ENCODE results near the gene KIF23. TPM values are rescaled to one million over a fixed set of nuclear protein-coding genes. Genes with fewer than 3 reads are reported as not detected.
A peak's percentile ranks its signal among the peaks of the same experiment; 100 is the strongest.

KIF23 gene
- total RNA-seq, 1 donor from 2014 or later, result 26.5 TPM

DNA sequence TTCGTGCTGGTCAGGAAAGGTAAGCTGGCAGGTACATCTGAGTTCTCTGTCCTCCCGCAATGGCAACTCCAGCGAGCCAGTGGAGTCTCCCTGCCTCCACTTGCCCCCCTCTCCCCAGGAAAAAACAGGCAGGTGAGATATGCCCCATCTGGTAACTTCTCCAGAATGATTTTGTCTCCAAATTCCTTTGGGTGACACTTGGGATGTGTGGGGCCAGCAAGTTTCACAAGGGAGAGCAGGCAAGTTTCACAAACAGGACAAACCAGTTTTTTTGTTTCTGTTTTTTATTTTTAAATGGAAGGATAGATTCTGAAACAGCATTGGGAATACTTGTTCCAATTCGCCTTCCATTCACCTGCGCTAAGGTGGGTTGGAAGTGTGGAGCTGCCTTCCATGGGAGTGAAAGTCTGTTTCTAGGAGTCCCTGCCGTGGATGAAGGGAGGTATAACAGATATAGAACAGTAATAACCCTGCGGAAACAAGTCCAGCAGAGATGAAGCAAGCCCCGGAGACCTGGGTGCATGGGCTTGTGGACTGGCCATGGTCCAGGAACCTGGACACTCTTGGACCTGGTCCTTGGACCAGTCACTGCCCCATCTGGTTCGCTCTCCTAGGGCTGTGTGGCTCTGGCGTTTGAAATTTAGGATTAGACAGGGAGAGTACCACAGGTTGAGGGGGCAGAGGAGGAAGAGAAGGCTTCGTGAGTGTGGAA lies 22.9 kb upstream of the KIF23 start:
- H3K9me3 Mint-ChIP-seq (ENCODE audit: low read depth), result no peaks in the 10 kb centered on the region
- H3K36me3 Mint-ChIP-seq (ENCODE audit: insufficient read depth), result no peaks in the 10 kb centered on the region
- TF ChIP-seq, protein P1, sequence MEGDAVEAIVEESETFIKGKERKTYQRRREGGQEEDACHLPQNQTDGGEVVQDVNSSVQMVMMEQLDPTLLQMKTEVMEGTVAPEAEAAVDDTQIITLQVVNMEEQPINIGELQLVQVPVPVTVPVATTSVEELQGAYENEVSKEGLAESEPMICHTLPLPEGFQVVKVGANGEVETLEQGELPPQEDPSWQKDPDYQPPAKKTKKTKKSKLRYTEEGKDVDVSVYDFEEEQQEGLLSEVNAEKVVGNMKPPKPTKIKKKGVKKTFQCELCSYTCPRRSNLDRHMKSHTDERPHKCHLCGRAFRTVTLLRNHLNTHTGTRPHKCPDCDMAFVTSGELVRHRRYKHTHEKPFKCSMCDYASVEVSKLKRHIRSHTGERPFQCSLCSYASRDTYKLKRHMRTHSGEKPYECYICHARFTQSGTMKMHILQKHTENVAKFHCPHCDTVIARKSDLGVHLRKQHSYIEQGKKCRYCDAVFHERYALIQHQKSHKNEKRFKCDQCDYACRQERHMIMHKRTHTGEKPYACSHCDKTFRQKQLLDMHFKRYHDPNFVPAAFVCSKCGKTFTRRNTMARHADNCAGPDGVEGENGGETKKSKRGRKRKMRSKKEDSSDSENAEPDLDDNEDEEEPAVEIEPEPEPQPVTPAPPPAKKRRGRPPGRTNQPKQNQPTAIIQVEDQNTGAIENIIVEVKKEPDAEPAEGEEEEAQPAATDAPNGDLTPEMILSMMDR (IDR thresholded peaks at IDR 0.05; ENCODE audit: unreplicated experiment), result no peak
- H3K4me3 Mint-ChIP-seq (ENCODE audit: low read depth), result no peak overlapping the region
- peak overlapping the region; percentile 35 for H3K27ac Mint-ChIP-seq
- H3K27me3 Mint-ChIP-seq, result peaks cover 3% of the 10 kb centered on the region
- no peak for DNase-seq (ENCODE audit: low spot score, unreplicated experiment)
- peaks cover 9% of the 10 kb centered on the region for H3K4me1 Mint-ChIP-seq (ENCODE audit: low read depth)

DNA sequence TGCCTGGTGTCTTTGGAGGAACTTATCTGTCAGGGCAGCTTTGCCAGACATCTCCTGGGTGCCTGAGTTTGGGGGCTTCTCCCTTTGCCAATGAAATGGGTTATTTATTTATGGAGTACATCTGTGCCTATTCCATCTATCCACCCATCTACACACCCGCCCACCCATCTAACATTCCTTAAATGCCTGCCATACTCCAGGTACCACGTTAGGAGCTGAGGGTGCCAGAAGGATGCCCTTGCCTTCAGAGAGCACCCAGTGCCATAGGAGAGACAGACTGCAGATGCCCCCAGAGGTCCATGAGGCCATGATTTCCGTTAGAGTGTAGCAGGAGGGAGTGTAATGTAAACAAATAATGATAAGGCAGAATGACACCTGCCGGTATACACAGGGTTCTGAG lies 21.8 kb upstream of the KIF23 start:
- Mint-ChIP-seq H3K9me3 (ENCODE audit: low read depth) (no peaks in the 10 kb centered on the region), H3K27ac (no peak overlapping the region), H3K4me1 (ENCODE audit: low read depth) (peaks cover 9% of the 10 kb centered on the region), H3K4me3 (ENCODE audit: low read depth) (no peak overlapping the region), H3K36me3 (ENCODE audit: insufficient read depth) (no peaks in the 10 kb centered on the region), H3K27me3 (peaks cover 3% of the 10 kb centered on the region)
- TF ChIP-seq, protein P1 (IDR thresholded peaks at IDR 0.05; ENCODE audit: unreplicated experiment), result no peak
- no peak for DNase-seq (ENCODE audit: low spot score, unreplicated experiment)

DNA sequence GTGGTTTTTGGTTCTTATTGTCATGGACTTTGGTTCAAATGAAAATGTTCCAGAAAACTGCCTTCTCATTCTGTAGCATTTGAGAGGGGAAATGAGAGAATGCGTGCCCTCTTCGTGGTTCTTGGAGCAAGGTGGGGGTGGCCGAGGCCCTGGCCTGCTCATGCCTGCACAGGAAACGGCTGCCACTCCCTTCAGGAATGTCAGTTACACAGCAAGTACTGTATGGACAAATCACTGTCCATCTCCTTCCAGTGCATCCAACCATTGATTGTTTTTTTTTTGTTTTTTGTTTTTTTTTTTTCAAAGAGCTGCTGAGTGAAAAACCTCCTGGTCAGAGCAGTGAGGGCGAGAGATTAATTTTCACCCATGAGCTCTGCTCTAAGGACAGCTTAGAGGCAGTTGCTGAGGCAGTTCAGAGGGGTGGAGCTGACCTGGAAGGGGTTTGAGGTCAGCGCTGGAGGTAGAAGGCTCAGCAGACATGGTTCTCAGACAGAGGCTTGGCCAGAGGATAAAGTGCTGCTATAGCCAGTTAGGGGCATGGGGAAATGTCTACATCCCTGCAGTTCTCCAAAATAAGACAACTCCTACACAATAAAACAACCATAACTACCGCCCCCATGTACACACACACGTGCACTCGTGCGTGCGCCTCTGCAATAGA lies 20.2 kb upstream of the KIF23 start:
- Mint-ChIP-seq H3K27me3 (peaks cover 3% of the 10 kb centered on the region), H3K36me3 (ENCODE audit: insufficient read depth) (no peaks in the 10 kb centered on the region), H3K9me3 (ENCODE audit: low read depth) (no peaks in the 10 kb centered on the region), H3K4me3 (ENCODE audit: low read depth) (no peak overlapping the region), H3K4me1 (ENCODE audit: low read depth) (peaks cover 9% of the 10 kb centered on the region), H3K27ac (no peak overlapping the region)
- DNase-seq (ENCODE audit: low spot score, unreplicated experiment), result no peak
- TF ChIP-seq, protein P1 (IDR thresholded peaks at IDR 0.05; ENCODE audit: unreplicated experiment), result no peak

DNA sequence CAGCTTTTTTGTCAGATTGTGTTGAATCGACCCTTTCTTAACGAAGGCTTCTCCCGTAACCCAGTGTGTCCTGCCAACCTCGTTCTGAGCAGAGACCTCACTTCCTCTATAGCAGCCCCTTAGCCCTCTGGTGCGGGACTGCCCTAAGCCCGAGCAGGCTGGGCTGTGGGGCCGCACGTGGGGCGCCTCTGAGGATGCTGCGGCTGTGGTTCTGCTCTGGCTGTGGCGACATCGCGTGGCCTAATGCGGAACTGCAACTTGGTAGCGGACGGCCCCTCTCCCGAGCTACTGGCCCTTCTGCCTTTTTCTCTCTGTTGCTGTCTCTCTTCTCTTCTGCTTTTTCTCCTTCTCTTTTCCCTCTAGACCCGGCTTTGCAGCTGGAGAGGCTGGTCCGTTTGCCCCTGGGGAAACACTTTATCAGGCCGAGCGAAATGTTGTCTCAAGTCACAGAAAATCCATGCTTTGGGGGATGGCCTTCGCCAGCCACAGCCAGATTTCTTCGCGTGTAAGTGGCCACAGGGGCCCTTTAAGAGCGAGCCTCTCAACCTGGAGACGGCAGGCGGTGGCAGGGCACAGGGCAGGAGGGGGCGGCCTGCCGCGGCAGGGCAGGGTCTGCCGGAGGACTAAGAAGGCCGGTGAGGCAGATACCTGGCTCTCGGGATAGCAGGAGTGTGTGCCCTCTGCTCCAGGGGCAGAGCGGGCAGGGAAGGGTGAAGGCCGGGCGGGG lies 19.4 kb upstream of the KIF23 start:
- Mint-ChIP-seq H3K9me3 (ENCODE audit: low read depth) (no peaks in the 10 kb centered on the region), H3K4me1 (ENCODE audit: low read depth) (peaks cover 9% of the 10 kb centered on the region), H3K27me3 (peaks cover 3% of the 10 kb centered on the region), H3K27ac (no peak overlapping the region), H3K4me3 (ENCODE audit: low read depth) (no peak overlapping the region), H3K36me3 (ENCODE audit: insufficient read depth) (peaks cover under 1% of the 10 kb centered on the region)
- TF ChIP-seq, protein P1 (IDR thresholded peaks at IDR 0.05; ENCODE audit: unreplicated experiment), result peak; percentile 95
- peak; percentile 86 for DNase-seq (ENCODE audit: low spot score, unreplicated experiment)

DNA sequence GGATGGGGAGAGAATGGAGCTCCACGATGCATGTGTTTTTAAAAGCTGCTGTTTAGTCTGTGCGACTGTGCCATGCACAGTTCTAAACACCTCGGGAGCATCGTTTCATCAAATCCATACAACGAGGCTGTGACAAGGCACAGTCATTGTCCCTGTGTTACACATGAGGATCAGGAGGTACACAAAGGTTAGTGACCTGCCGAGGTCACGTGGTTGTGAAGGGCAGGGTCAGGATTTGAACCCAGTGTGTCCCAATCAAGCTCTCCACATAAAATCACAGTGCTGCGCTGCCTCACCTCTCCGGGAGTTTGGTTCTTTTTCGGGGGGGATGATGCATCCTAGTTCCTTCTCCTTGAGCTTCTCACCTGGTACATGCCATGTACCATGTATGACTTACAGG lies 18.7 kb upstream of the KIF23 start:
- Mint-ChIP-seq H3K4me1 (ENCODE audit: low read depth) (peaks cover 9% of the 10 kb centered on the region), H3K36me3 (ENCODE audit: insufficient read depth) (peaks cover 5% of the 10 kb centered on the region), H3K4me3 (ENCODE audit: low read depth) (no peak overlapping the region), H3K27me3 (peaks cover 3% of the 10 kb centered on the region), H3K27ac (no peak overlapping the region), H3K9me3 (ENCODE audit: low read depth) (no peaks in the 10 kb centered on the region)
- TF ChIP-seq, protein P1 (IDR thresholded peaks at IDR 0.05; ENCODE audit: unreplicated experiment), result no peak
- DNase-seq (ENCODE audit: low spot score, unreplicated experiment), result no peak

All from progenitor cell of endocrine pancreas (in vitro differentiated cells).